RWPE2 (cell line): ENCODE data around the gene KRT35.

ENCODE experiments used
- ATAC-seq: fragments of 200-7000 bp; cut with Tn5 transposase; 3 replicates; pipeline ENCODE4 v1.9.1; 2021; ENCODE audit warnings: low read depth
- DNase-seq: peaks from one replicate; pipeline ENCODE4 v3.0.0-alpha.2; 2020; ENCODE audit warnings: low spot score
- H3K27ac ChIP-seq: fragments of 450-650 bp; 2 replicates; pipeline ENCODE4 v1.5.1; 2017; ENCODE audit warnings: mild to moderate bottlenecking; ENCODE audit not compliant: poor library complexity, severe bottlenecking
- H3K27me3 ChIP-seq: fragments of 250-450 bp; sonication (Bioruptor Pico); 2 replicates; pipeline ENCODE4 v1.5.1; 2021; ENCODE audit warnings: mild to moderate bottlenecking, moderate library complexity; ENCODE audit not compliant: insufficient read depth, poor library complexity, severe bottlenecking
- H3K36me3 ChIP-seq: fragments of 250-450 bp; sonication (Bioruptor Pico); 2 replicates; pipeline ENCODE4 v1.5.1; 2020; ENCODE audit warnings: low read depth, mild to moderate bottlenecking, moderate library complexity
- H3K4me1 ChIP-seq: fragments of 250-450 bp; sonication (Bioruptor Pico); 2 replicates; pipeline ENCODE4 v1.5.1; 2021; ENCODE audit warnings: mild to moderate bottlenecking, moderate library complexity; ENCODE audit not compliant: insufficient read depth, poor library complexity, severe bottlenecking
- H3K4me3 ChIP-seq: fragments of 250-450 bp; sonication (Bioruptor Pico); 2 replicates; pipeline ENCODE4 v1.5.1; 2021; ENCODE audit warnings: mild to moderate bottlenecking, moderate library complexity; ENCODE audit not compliant: severe bottlenecking
- H3K9me3 ChIP-seq: fragments of 250-450 bp; sonication (Bioruptor Pico); 2 replicates; pipeline ENCODE4 v1.5.1; 2021; ENCODE audit warnings: mild to moderate bottlenecking, moderate library complexity; ENCODE audit not compliant: severe bottlenecking
- TF ChIP-seq, protein P1 (sequence below): fragments of 450-650 bp; IDR thresholded peaks from one replicate; pipeline ENCODE4 v1.5.1; 2017; ENCODE audit warnings: mild to moderate bottlenecking, moderate library complexity; ENCODE audit not compliant: poor library complexity, severe bottlenecking

The KRT35 gene

DNA sequence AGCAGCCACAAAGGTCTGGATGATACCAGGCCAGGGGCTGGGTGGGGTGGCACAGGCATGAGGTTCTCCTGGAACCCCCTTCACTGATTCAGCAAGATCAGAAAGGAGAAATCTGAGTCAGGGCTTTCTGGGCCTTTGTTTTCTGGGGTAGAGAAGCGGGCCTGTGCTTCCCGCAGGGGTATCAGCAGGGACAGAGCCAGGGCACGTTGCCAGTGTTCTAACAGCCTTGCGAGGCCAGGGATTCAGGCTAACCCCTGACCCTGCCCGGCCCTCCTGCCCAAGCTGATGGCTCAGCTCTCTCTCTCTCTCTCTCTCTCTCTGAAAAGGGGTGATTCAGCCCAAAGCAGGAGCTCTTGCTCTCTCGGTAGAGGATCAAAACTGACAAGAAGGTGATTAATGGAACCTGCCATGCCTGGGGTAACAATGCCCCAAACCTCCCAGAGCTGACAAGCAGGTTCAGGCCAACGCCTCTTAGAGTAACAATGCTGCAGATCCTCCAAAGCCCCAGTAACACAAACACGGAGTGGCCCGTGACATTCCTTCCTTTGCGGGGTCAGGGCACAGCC is 26.4 kb upstream of the KRT35 start:
- DNase-seq (no peak), ATAC-seq (peak; percentile 78)
- Histone ChIP-seq H3K4me1 (peaks cover 19% of the 10 kb centered on the region), H3K27ac (peak overlapping the region; percentile 25), H3K9me3 (no peaks in the 10 kb centered on the region), H3K36me3 (no peaks in the 10 kb centered on the region), H3K4me3 (no peak overlapping the region), H3K27me3 (no peaks in the 10 kb centered on the region)
- TF ChIP-seq, protein P1, sequence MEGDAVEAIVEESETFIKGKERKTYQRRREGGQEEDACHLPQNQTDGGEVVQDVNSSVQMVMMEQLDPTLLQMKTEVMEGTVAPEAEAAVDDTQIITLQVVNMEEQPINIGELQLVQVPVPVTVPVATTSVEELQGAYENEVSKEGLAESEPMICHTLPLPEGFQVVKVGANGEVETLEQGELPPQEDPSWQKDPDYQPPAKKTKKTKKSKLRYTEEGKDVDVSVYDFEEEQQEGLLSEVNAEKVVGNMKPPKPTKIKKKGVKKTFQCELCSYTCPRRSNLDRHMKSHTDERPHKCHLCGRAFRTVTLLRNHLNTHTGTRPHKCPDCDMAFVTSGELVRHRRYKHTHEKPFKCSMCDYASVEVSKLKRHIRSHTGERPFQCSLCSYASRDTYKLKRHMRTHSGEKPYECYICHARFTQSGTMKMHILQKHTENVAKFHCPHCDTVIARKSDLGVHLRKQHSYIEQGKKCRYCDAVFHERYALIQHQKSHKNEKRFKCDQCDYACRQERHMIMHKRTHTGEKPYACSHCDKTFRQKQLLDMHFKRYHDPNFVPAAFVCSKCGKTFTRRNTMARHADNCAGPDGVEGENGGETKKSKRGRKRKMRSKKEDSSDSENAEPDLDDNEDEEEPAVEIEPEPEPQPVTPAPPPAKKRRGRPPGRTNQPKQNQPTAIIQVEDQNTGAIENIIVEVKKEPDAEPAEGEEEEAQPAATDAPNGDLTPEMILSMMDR = no peak

DNA sequence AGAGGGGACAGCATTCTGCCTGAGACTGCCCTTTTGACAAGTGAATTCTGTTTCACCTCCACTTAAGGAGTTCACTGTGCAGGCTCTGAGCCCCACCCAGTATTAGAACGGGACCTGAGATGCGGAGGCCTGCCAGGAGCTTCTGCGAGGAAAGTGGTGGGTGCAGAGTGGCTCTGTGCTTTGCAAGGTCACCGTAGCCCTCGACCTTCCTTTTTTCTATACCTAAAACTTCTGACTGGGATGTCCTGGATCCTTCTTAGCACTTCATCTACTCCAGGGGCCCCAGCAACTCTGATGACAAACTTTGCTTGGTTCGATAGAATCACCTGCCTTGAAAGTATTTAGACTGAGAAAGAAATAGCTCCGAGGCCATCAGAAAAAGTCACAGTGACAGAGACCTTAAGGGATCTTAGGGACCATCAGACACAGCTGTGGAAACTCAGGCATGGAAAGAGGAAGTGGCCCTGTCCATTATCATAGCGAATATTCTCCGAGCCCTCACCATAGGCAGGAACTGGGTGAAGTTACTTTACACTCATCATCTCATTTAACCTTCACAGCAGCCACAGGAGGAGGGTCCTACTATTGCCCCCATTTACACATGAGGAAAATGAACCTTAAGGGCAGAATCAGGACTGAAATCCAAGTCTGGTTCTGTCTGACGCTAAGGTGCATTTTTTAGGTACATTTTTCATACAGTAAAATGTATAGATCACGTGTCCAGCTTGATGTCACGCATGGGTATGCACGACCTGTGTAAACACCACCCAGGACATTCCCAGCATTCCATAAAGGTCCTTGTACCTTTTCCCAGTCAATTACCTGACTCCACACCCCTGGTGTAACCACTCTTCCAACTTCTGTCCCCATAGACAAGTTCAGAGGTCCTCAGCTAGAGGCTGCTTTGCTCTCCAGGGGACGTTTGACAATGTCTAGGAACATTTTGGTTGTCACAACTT is 25.1 kb upstream of the KRT35 start:
- H3K27ac ChIP-seq = peak overlapping the region; percentile 25
- H3K4me3 ChIP-seq = no peak overlapping the region
- no peaks in the 10 kb centered on the region for H3K27me3 ChIP-seq
- TF ChIP-seq, protein P1 = no peak
- no peaks in the 10 kb centered on the region for H3K9me3 ChIP-seq
- no peaks in the 10 kb centered on the region for H3K36me3 ChIP-seq
- DNase-seq (no peak), ATAC-seq (no peak)
- peaks cover 19% of the 10 kb centered on the region for H3K4me1 ChIP-seq

DNA sequence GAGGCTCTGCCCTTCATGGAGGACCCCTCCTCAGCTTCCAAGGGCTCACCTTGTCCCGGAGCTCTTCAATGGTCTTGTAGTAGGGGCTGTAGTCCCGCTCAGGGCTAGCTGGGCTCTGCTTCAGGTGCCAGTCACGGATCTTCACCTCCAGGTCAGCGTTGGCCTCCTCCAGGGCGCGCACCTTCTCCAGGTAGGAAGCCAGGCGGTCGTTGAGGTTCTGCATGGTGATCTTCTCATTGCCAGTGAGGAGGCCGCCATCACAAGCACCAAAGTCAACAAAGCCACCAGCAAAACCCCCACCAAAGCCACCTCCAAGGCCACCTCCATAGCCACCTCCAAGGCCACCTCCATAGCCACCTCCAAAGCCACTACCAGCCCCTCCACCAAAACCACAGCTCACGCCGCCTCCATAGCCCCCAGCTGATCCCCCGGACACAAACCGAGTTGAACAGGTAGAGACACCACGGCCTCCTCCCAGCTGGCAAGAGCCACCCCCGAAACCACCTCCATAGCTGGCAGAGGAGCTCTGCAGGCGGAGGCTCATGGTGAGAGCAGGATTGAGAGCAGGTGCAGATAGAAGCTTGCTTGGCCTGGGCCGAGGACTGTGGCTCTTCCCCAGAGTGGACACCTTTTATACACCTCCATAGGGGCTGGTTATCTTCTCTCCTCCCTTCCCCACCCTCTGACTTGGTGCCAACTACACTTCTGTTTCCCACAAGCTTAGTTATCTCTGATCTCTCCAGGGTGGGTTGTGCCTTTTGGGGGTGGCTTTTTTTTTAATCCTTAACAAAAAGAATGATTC is 24.3 kb upstream of the KRT35 start, which contains the start of gene KRT13:
TSS of gene KRT13 (minus strand) at position 606 of the 802 bp plus-strand sequence. CDS start at position 544, 62 bp downstream.
- TF ChIP-seq, protein P1 = no peak
- H3K36me3 ChIP-seq = no peaks in the 10 kb centered on the region
- H3K27me3 ChIP-seq = no peaks in the 10 kb centered on the region
- DNase-seq = no peak
- no peaks in the 10 kb centered on the region for H3K9me3 ChIP-seq
- no peak within 1 kb of the TSS for H3K4me3 ChIP-seq
- H3K27ac ChIP-seq = no peak within 1 kb of the TSS
- no peak for ATAC-seq
- H3K4me1 ChIP-seq = peaks cover 25% of the 10 kb centered on the region

DNA sequence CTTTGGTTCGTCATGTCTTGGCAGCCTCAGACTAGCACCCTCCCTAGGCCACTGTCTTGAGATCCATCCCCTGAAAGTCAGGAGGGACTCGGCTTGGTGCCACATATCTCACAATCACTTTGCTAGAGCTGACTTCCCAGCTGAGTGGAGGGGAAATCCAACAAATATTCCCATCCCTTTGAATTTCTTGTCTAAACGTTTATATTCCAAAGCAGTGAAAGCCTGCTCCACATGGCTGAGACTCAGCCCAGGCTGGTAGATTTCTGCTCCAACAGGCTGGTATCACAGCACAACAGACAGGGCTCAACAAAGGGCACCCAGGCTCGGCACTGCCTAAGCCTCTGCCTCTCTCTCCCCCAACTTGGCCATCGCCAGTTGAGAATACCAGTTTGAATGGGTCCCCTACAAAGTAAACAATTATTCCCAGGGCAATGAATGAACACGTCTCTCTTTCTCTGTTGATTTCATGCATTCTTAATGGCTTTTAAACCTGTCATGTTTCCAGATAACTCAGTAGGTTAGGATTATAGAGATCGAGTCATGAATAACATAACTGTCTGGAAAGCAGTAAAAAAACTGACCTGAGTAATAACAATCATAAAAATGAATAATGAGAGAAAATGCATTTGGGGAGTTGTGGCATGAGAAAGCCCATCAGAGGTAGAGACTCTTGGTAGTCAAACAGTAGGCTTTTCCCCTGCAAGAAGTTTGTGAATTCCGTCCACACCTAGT is 23.5 kb upstream of the KRT35 start:
- H3K36me3 ChIP-seq = no peaks in the 10 kb centered on the region
- H3K27ac ChIP-seq = no peak overlapping the region
- ATAC-seq (no peak), DNase-seq (no peak)
- H3K27me3 ChIP-seq = no peaks in the 10 kb centered on the region
- H3K4me1 ChIP-seq = peaks cover 33% of the 10 kb centered on the region
- H3K9me3 ChIP-seq = no peaks in the 10 kb centered on the region
- TF ChIP-seq, protein P1 = no peak
- H3K4me3 ChIP-seq = no peak overlapping the region
